Neutrophil (primary cell): ENCODE results near the gene LAMP5.

Experiments used
- H3K27ac ChIP-seq: fragments of 200-600 bp; sonication (generic); 2 replicates; pipeline ENCODE4 v1.5.1; 2016; ENCODE audit warnings: mild to moderate bottlenecking, moderate library complexity
- H3K27me3 ChIP-seq: fragments of 200-600 bp; sonication (generic); 2 replicates; pipeline ENCODE4 v1.6.0; 2016; ENCODE audit warnings: mild to moderate bottlenecking
- H3K36me3 ChIP-seq: fragments of 200-600 bp; sonication (generic); 2 replicates; pipeline ENCODE4 v1.5.1; 2017
- H3K4me1 ChIP-seq, 2 experiments: fragments of 200-600 bp in 1 of 2; sonication (generic) in 1 of 2; 1 replicate in 1 of 2; 2 replicates in 1 of 2; pipeline versions ENCODE4 v1.5.1 to v1.6.1; 2013 to 2016; ENCODE audit warnings: low read depth in 1 of 2, low read length in 1 of 2, mild to moderate bottlenecking in 1 of 2, moderate library complexity in 1 of 2; ENCODE audit not compliant: control insufficient read depth in 1 of 2, insufficient read depth in 1 of 2
- H3K4me3 ChIP-seq, 2 experiments: fragments of 200-600 bp in 1 of 2; sonication (generic) in 1 of 2; 1 replicate in 1 of 2; 2 replicates in 1 of 2; pipeline ENCODE4 v1.5.1; 2013 to 2016; ENCODE audit warnings: low read depth in 1 of 2, low read length in 1 of 2, mild to moderate bottlenecking in 1 of 2, moderate library complexity in 1 of 2
- H3K9me3 ChIP-seq: fragments of 200-600 bp; sonication (generic); 2 replicates; pipeline ENCODE4 v1.5.1; 2016
- TF ChIP-seq, protein P1 (sequence below): fragments of 200-600 bp; sonication (generic); IDR thresholded peaks from 2 replicates; pipeline ENCODE4 v1.5.1; 2016; ENCODE audit warnings: antibody characterized with exemption

Gene LAMP5

DNA sequence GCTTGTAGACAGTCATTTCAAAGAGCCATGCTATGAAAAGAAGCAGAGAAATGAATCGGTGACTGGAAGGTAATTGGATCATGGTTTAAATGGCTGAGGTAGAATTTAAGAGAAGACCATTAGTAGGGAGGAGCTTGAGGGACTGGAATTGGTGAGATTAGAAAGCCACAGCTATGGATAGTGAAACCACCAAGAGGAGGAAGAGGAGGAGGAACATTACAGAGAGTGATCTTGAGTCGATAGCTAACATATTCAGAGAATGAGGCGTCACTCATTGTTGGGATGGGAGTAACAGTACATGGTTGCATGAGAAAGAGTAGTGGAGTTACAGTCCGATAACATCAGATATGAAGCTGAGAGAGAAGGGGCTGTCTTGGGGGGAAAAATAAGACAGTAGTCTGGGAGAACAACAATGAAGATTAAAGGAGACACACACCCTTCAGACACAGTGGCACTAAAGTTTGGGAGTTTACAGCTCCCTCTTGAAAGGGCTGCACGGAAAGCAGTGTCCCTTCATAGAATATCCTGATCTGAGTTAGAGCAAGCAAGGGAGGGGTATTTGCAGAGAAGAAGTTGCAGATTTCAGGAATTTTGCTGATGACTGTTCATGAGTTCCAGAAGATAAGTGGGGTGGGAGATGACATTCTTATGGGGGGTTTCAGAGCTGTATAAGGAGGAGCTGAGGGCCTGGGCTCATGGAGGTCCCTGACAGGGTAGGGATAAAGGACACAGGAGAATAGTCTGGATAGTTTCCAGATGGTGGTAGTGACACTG lies 15.1 kb upstream of the LAMP5 start:
- Histone ChIP-seq H3K36me3 (no peaks in the 10 kb centered on the region), H3K27ac (no peak overlapping the region), H3K9me3 (no peaks in the 10 kb centered on the region), H3K4me1 (no peaks in the 10 kb centered on the region), H3K4me3 (no peak overlapping the region), H3K27me3 (peaks cover 39% of the 10 kb centered on the region)
- TF ChIP-seq, protein P1, sequence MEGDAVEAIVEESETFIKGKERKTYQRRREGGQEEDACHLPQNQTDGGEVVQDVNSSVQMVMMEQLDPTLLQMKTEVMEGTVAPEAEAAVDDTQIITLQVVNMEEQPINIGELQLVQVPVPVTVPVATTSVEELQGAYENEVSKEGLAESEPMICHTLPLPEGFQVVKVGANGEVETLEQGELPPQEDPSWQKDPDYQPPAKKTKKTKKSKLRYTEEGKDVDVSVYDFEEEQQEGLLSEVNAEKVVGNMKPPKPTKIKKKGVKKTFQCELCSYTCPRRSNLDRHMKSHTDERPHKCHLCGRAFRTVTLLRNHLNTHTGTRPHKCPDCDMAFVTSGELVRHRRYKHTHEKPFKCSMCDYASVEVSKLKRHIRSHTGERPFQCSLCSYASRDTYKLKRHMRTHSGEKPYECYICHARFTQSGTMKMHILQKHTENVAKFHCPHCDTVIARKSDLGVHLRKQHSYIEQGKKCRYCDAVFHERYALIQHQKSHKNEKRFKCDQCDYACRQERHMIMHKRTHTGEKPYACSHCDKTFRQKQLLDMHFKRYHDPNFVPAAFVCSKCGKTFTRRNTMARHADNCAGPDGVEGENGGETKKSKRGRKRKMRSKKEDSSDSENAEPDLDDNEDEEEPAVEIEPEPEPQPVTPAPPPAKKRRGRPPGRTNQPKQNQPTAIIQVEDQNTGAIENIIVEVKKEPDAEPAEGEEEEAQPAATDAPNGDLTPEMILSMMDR = no peak

DNA sequence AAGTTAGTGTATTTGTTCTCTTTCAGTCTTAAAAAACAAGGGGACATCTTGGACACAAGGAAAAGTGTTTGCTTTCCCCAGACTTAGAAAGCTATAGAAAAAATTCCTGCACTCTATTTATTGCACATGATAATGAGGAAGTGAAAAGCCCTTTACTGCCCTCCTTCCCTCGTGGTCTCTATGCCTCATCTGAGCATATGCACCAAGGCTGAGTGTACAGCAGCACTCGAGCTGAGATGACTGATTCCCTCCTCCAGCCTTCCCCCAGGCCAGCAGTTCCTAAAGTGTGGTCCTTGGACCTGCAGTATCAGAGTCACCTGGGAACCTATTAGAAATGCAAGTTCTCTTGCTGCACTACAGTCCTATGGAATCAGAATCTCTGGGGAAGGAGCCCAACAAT lies 14.3 kb upstream of the LAMP5 start:
- Histone ChIP-seq H3K4me1 (no peaks in the 10 kb centered on the region), H3K36me3 (no peaks in the 10 kb centered on the region), H3K27me3 (peaks cover 47% of the 10 kb centered on the region), H3K27ac (no peak overlapping the region), H3K4me3 (no peak overlapping the region), H3K9me3 (no peaks in the 10 kb centered on the region)
- TF ChIP-seq, protein P1 = no peak

DNA sequence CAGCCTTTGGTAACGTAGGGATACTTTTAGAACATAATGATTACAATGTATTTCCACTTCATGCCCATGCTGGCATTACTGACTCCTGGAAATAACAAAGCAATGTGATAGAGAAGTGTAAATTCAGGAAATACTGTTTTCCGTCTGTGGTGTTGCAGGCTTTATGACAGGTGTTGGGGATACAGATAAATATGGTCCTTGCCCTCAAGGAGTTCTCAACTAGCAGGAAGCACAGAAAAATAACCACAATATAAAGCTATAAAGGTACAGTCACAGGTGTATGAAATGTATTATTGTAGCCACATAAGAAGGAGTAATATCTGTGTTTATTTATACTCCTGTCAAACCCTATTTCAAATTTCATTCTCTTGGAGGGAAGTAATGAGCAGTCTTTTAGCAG lies 12.9 kb upstream of the LAMP5 start:
- Histone ChIP-seq H3K4me1 (no peaks in the 10 kb centered on the region), H3K4me3 (no peak overlapping the region), H3K9me3 (no peaks in the 10 kb centered on the region), H3K27me3 (peaks cover 60% of the 10 kb centered on the region), H3K36me3 (no peaks in the 10 kb centered on the region), H3K27ac (no peak overlapping the region)
- TF ChIP-seq, protein P1 = no peak

DNA sequence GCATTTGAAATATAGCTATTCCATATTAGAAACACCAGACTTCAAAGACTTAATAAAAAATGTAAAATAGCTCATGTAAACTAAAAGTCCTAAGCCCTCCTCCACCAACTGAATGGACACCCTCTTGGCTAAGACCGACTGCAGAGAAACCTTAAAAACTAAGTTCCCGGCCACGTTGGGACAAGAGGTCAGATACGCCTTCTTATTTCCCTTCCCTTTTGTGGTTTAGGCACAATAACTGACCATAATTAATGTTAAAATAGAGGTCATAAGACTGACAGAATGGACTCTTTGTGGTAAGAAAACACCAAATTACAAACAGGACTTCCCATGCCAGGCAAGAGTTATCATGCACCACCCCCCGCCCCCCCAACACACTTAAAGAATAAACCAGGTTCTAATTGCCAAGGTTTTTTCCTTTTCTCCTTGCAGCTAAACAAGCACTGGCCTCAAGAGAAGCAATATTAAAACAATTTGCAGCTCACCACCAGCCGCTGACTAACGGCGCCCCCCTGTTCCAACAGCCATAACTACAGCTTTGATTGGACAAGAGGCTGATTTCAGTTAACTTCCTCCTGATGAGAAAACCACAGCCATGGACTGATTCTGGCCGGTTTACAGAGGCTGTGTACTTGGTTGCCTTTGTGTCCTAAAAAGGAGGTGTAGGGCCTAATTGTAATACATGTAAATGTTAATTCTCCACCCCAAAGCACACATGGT lies 10.7 kb upstream of the LAMP5 start:
- Histone ChIP-seq H3K4me1 (no peaks in the 10 kb centered on the region), H3K36me3 (no peaks in the 10 kb centered on the region), H3K27me3 (peaks cover 82% of the 10 kb centered on the region), H3K27ac (no peak overlapping the region), H3K4me3 (no peak overlapping the region), H3K9me3 (no peaks in the 10 kb centered on the region)
- TF ChIP-seq, protein P1 = no peak

DNA sequence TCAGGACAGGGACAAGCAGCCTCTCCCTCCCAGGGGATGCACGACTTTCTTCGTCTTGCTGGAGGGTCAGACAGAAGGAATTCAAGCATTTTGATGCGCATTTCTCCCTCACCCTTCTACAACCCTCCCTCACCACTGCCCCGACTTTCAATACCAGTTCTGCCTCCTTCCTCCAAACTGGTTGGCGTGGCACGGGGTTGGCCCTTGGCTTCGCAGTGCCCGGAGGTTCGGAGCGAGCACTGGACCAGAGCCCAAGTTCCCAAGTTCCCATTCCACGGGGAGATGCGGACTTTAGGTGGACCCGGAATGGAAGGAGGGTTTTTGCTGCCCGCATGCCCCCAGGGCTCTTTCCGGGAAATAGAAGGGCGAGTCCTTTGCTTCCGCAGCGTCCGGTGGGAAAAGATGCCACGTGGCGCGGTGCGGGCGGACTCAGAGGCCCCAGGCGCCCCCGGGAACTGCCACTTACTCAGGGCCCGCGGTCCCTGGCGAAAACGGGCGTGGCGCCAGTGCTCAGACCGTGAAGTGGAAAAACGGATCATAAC lies 8.0 kb upstream of the LAMP5 start:
- H3K27ac ChIP-seq = no peak overlapping the region
- TF ChIP-seq, protein P1 = no peak
- no peaks in the 10 kb centered on the region for H3K36me3 ChIP-seq
- peaks cover 100% of the 10 kb centered on the region for H3K27me3 ChIP-seq
- no peak overlapping the region for H3K4me3 ChIP-seq
- H3K9me3 ChIP-seq = no peaks in the 10 kb centered on the region
- H3K4me1 ChIP-seq = no peaks in the 10 kb centered on the region
